IMR-90 (cell line): ENCODE data around the gene EML6. TPM values are rescaled to one million over a fixed set of nuclear protein-coding genes. Genes with fewer than 3 reads are reported as not detected.

Experiments used
- ATAC-seq: fragments of 200-7000 bp; cut with Tn5 transposase; 2 replicates; pipeline ENCODE4 v1.9.1; 2020; ENCODE audit warnings: low read depth, mild to moderate bottlenecking, moderate library complexity
- BruUV-seq: library from RNA; stranded (reverse); fragments of 400-500 nt; replicated peaks from 2 replicates; lab custom pipeline; 2021; lab: Mats Ljungman, UMichigan
- CTCF ChIA-PET: fragments of 300-600 bp; formaldehyde crosslinking; extraction: SDS; loops from one replicate; lab custom pipeline; 2021; ENCODE audit warnings: antibody characterized with exemption; lab: Yijun Ruan, JAX
- POLR2A ChIA-PET: fragments of 300-600 bp; sonication (Branson Sonifier 250); formaldehyde crosslinking; loops from one replicate; lab custom pipeline; 2022; ENCODE audit warnings: antibody characterized with exemption; ENCODE audit not compliant: unreplicated experiment; lab: Charles Lee
- DNase-seq: peaks from one replicate; pipeline ENCODE4 v3.0.0; 2013
- H2AFZ ChIP-seq: replicated peaks from 2 replicates; pipeline ENCODE3; 2013; ENCODE audit warnings: low read length, mild to moderate bottlenecking; ENCODE audit not compliant: poor library complexity
- H2AK5ac ChIP-seq: 2 replicates; pipeline ENCODE4 v1.6.1; 2013; ENCODE audit warnings: low read depth, low read length, inconsistent platforms
- H2AK9ac ChIP-seq: replicated peaks from 2 replicates; pipeline ENCODE3; 2013; ENCODE audit warnings: mild to moderate bottlenecking, low read depth, low read length, moderate library complexity; ENCODE audit not compliant: poor library complexity
- H2BK120ac ChIP-seq: 2 replicates; pipeline ENCODE4 v1.6.1; 2013; ENCODE audit warnings: low read depth, low read length, inconsistent platforms
- H2BK15ac ChIP-seq: 3 replicates; pipeline ENCODE4 v1.6.1; 2013; ENCODE audit warnings: low read depth, low read length, inconsistent platforms
- H2BK20ac ChIP-seq: 2 replicates; pipeline ENCODE4 v1.6.1; 2013; ENCODE audit warnings: low read depth, mild to moderate bottlenecking, inconsistent platforms, low read length, moderate library complexity
- H2BK5ac ChIP-seq: 2 replicates; pipeline ENCODE4 v1.6.1; 2013; ENCODE audit warnings: mild to moderate bottlenecking, low read depth, low read length, inconsistent platforms; ENCODE audit not compliant: poor library complexity, severe bottlenecking
- H3K14ac ChIP-seq: replicated peaks from 2 replicates; pipeline ENCODE4 v1.6.1; 2013; ENCODE audit warnings: low read depth, low read length, inconsistent platforms
- H3K18ac ChIP-seq: 2 replicates; pipeline ENCODE4 v1.6.1; 2013; ENCODE audit warnings: low read depth, low read length, control low read depth
- H3K23ac ChIP-seq: 2 replicates; pipeline ENCODE4 v1.6.1; 2013; ENCODE audit warnings: low read depth, low read length, inconsistent platforms
- H3K27ac ChIP-seq: 2 replicates; pipeline ENCODE4 v1.5.1; 2013; ENCODE audit warnings: mild to moderate bottlenecking, control low read depth, low read length; ENCODE audit not compliant: insufficient read depth
- H3K27me3 ChIP-seq: 2 replicates; pipeline ENCODE4 v1.6.1; 2013; ENCODE audit warnings: low read length; ENCODE audit not compliant: control insufficient read depth, insufficient read depth
- H3K36me3 ChIP-seq: 2 replicates; pipeline ENCODE4 v1.6.1; 2013; ENCODE audit warnings: low read length, mixed read lengths; ENCODE audit not compliant: control insufficient read depth, insufficient read depth
- H3K4ac ChIP-seq: 2 replicates; pipeline ENCODE4 v1.6.1; 2013; ENCODE audit warnings: low read depth, low read length, inconsistent platforms
- H3K4me1 ChIP-seq: 2 replicates; pipeline ENCODE4 v1.6.1; 2013; ENCODE audit warnings: low read length, mixed read lengths; ENCODE audit not compliant: control insufficient read depth, insufficient read depth
- H3K4me2 ChIP-seq: 2 replicates; pipeline ENCODE4 v1.6.1; 2013; ENCODE audit warnings: low read depth, mild to moderate bottlenecking, control low read depth, low read length, moderate library complexity
- H3K4me3 ChIP-seq: 2 replicates; pipeline ENCODE4 v1.5.1; 2013; ENCODE audit warnings: low read depth, mild to moderate bottlenecking, control low read depth, low read length, moderate library complexity; ENCODE audit not compliant: insufficient read depth
- H3K56ac ChIP-seq: 2 replicates; pipeline ENCODE4 v1.6.1; 2013; ENCODE audit warnings: low read length, inconsistent platforms; ENCODE audit not compliant: insufficient read depth; ENCODE audit errors: extremely low read depth
- H3K79me1 ChIP-seq, 2 experiments: 2 replicates each; pipeline ENCODE4 v1.6.1; 2013; ENCODE audit warnings: low read length in 2 of 2, inconsistent platforms in 1 of 2, low read depth in 1 of 2
- H3K9ac ChIP-seq: 2 replicates; pipeline ENCODE4 v1.6.1; 2013; ENCODE audit warnings: low read depth, low read length, control low read depth
- H3K9me1 ChIP-seq: 2 replicates; pipeline ENCODE4 v1.6.1; 2013; ENCODE audit warnings: low read length, inconsistent platforms; ENCODE audit not compliant: insufficient read depth
- H3K9me3 ChIP-seq: 2 replicates; pipeline ENCODE4 v1.6.1; 2013; ENCODE audit warnings: low read length; ENCODE audit not compliant: control insufficient read depth, insufficient read depth
- H4K20me1 ChIP-seq: 2 replicates; pipeline ENCODE4 v1.6.1; 2013; ENCODE audit warnings: low read length, inconsistent platforms; ENCODE audit not compliant: insufficient read depth
- H4K5ac ChIP-seq: 2 replicates; pipeline ENCODE4 v1.6.1; 2013; ENCODE audit warnings: mild to moderate bottlenecking, low read depth, low read length, control low read depth
- H4K8ac ChIP-seq, 2 experiments: 2 replicates each; pipeline ENCODE4 v1.6.1; 2013; ENCODE audit warnings: low read depth in 2 of 2, low read length in 2 of 2, control low read depth in 1 of 2, inconsistent platforms in 1 of 2
- H4K91ac ChIP-seq: 2 replicates; pipeline ENCODE4 v1.6.1; 2013; ENCODE audit warnings: low read depth, low read length, inconsistent platforms; ENCODE audit not compliant: insufficient read depth
- BHLHE40 ChIP-seq: fragments of 150-350 bp; IDR thresholded peaks from 2 replicates; pipeline ENCODE4 v1.6.1; 2016; ENCODE audit warnings: mild to moderate bottlenecking, low read depth, low read length
- CEBPB ChIP-seq: IDR thresholded peaks from 2 replicates; pipeline ENCODE4 v1.6.1; 2012; ENCODE audit warnings: low read depth, low read length, improper control_type of control experiment
- CHD1 ChIP-seq: IDR thresholded peaks from 2 replicates; pipeline ENCODE4 v1.6.1; 2012; ENCODE audit warnings: low read depth, low read length, improper control_type of control experiment
- FOS ChIP-seq: fragments of 150-350 bp; IDR thresholded peaks from 2 replicates; pipeline ENCODE4 v1.6.1; 2016; ENCODE audit warnings: low read depth, low read length
- MAFK ChIP-seq: IDR thresholded peaks from 2 replicates; pipeline ENCODE4 v1.6.1; 2012; ENCODE audit warnings: low read depth, low read length, improper control_type of control experiment
- MAZ ChIP-seq: IDR thresholded peaks from 2 replicates; pipeline ENCODE4 v1.6.1; 2012; ENCODE audit warnings: low read depth, mild to moderate bottlenecking, low read length, improper control_type of control experiment, moderate library complexity, borderline replicate concordance
- MXI1 ChIP-seq: IDR thresholded peaks from 2 replicates; pipeline ENCODE4 v1.6.1; 2012; ENCODE audit warnings: low read depth, mild to moderate bottlenecking, low read length, moderate library complexity, borderline replicate concordance
- NFE2L2 ChIP-seq: fragments of 150-350 bp; IDR thresholded peaks from 2 replicates; pipeline ENCODE4 v1.6.1; 2016; ENCODE audit warnings: low read depth, mild to moderate bottlenecking, low read length
- POLR2A ChIP-seq: IDR thresholded peaks from 2 replicates; pipeline ENCODE4 v1.6.1; 2012; ENCODE audit warnings: mild to moderate bottlenecking, low read depth, low read length
- RAD21 ChIP-seq: IDR thresholded peaks from 2 replicates; pipeline ENCODE4 v1.6.1; 2012; ENCODE audit warnings: low read length, improper control_type of control experiment
- RFX5 ChIP-seq: IDR thresholded peaks from 2 replicates; pipeline ENCODE4 v1.8.0; 2012; ENCODE audit warnings: low read depth, mild to moderate bottlenecking, low read length, moderate library complexity
- SMC3 ChIP-seq: fragments of 150-350 bp; IDR thresholded peaks from 2 replicates; pipeline ENCODE4 v1.6.1; 2016; ENCODE audit warnings: low read depth, mild to moderate bottlenecking, antibody characterized with exemption, low read length, moderate library complexity
- WGBS, 2 experiments: methylation state at CpG; one replicate each; pipeline versions ENCODE4 v1.1.5 to v1.1.7; 2013; ENCODE audit warnings: missing lambda C conversion rate in 2 of 2; ENCODE audit not compliant: insufficient read length in 1 of 2; ENCODE audit errors: extremely low coverage in 2 of 2; 5-methylcytosine and 5-hydroxymethylcytosine counted together
- dilution Hi-C: fragments of 300-500 bp; cut with HindIII; formaldehyde crosslinking; loops from one replicate; pipeline ENCODE4 v1.14.3; 2018; ENCODE audit warnings: low sequenced_read_pairs; ENCODE audit not compliant: unreplicated experiment
- in situ Hi-C: fragments of 300-500 bp; cut with MboI; formaldehyde crosslinking; loops from 3 replicates; pipeline ENCODE4 v1.14.3; 2019; ENCODE audit warnings: low sequenced_read_pairs, inconsistent platforms, mixed read lengths
- intact Hi-C: fragments of 100-400 bp; cut with micrococcal nuclease; formaldehyde crosslinking; loops from 2 replicates; pipeline ENCODE4 v1.10.0; 2022
- polyA plus RNA-seq, 3 experiments: library from polyadenylated mRNA; depleted of rRNA; stranded (reverse); fragments of >200 nt; gene quantifications; 2 replicates each; pipeline ENCODE4 v1.2.3, GENCODE V29; 2012; ENCODE audit warnings: low replicate concordance in 1 of 3
- total RNA-seq: library from RNA; depleted of rRNA; stranded (reverse); fragments of >200 nt; gene quantifications from 2 replicates; pipeline ENCODE4 v1.2.3, GENCODE V29; 2012
- TF ChIP-seq, protein P1 (sequence below): fragments of 150-350 bp; IDR thresholded peaks from 2 replicates; pipeline ENCODE4 v1.6.1; 2017; ENCODE audit warnings: mild to moderate bottlenecking, antibody characterized with exemption, low read length, low read depth

EML6 gene
- total and polyA plus RNA-seq, 2 of the 4 experiments (the other 2 are of a cell fraction): 0.18 to 0.19 TPM

DNA sequence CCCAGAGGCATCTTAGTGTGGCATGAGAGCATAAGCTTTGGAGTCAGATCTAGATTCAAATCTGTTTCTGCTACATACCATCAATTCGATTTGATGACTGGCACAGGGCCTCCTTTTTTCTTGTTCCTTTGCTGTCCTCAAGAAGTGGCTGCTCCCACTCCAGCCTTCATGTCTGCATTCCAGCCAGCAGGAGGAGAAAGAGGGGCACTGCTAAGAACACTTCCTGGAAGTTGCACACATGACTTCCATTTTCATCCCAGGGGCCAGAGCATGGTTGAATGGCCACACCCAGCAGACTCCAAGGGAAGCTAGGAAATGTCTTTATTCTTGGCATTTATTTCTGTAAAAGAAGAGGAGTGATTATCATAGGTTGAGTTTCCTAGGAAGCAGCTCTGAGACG, 50.4 kb downstream of the EML6 start:
- no peak overlapping the region for H3K9ac ChIP-seq
- H3K36me3 ChIP-seq: no peaks in the 10 kb centered on the region
- in situ Hi-C loops (no loop called here), dilution Hi-C loops (no loop called here), intact Hi-C loops (no loop called here)
- H3K4ac ChIP-seq: no peak overlapping the region
- no peak overlapping the region for H4K5ac ChIP-seq
- no peak overlapping the region for H3K27ac ChIP-seq
- H3K4me1 ChIP-seq: no peaks in the 10 kb centered on the region
- H4K91ac ChIP-seq: no peak overlapping the region
- no peaks in the 10 kb centered on the region for H3K79me1 ChIP-seq
- ATAC-seq (no peak), DNase-seq (no peak)
- no peak overlapping the region for H2AK9ac ChIP-seq
- peaks cover 7% of the 10 kb centered on the region for H3K9me3 ChIP-seq
- H2AK5ac ChIP-seq: no peak overlapping the region
- no peak overlapping the region for H2AFZ ChIP-seq
- H2BK5ac ChIP-seq: no peak overlapping the region
- no peak overlapping the region for H3K56ac ChIP-seq
- CTCF ChIA-PET: interaction anchor here (0.5 to 0.6 kb wide), 2 partner anchors 27 to 667 kb away, joined by 3 to 5 read pairs; no protein-coding TSS in a partner anchor
- no peak overlapping the region for H2BK20ac ChIP-seq
- no peaks in the 10 kb centered on the region for H4K20me1 ChIP-seq
- no peak overlapping the region for H3K14ac ChIP-seq
- H3K9me1 ChIP-seq: no peaks in the 10 kb centered on the region
- H3K4me3 ChIP-seq: no peak overlapping the region
- H2BK120ac ChIP-seq: no peak overlapping the region
- no peaks in the 10 kb centered on the region for H3K27me3 ChIP-seq
- H4K8ac ChIP-seq: no peak overlapping the region
- H2BK15ac ChIP-seq: no peak overlapping the region
- TF ChIP-seq MAZ (no peak), CEBPB (no peak), FOS (no peak), POLR2A (no peak), SMC3 (no peak), RAD21 (no peak), RFX5 (no peak), BHLHE40 (no peak), CHD1 (no peak), NFE2L2 (no peak), MAFK (no peak), MXI1 (no peak)
- TF ChIP-seq, protein P1, sequence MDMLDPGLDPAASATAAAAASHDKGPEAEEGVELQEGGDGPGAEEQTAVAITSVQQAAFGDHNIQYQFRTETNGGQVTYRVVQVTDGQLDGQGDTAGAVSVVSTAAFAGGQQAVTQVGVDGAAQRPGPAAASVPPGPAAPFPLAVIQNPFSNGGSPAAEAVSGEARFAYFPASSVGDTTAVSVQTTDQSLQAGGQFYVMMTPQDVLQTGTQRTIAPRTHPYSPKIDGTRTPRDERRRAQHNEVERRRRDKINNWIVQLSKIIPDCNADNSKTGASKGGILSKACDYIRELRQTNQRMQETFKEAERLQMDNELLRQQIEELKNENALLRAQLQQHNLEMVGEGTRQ: no peak
- WGBS, 2 experiments: no CpG with 5 or more reads among the region's 2 CpGs
- no TSS peak for BruUV-seq
- no peak overlapping the region for H3K23ac ChIP-seq
- POLR2A ChIA-PET: no interaction called here
- H3K4me2 ChIP-seq: no peak overlapping the region
- no peak overlapping the region for H3K18ac ChIP-seq
